WTC11 (cell line): ENCODE results near the gene SPATA2. TPM values are rescaled to one million over a fixed set of nuclear protein-coding genes. Genes with fewer than 3 reads are reported as not detected.

Source experiments
- ATAC-seq: fragments of 200-7000 bp; cut with Tn5 transposase; 2 replicates; pipeline ENCODE4 v1.10.0; 2021; ENCODE audit warnings: mild to moderate bottlenecking, moderate library complexity
- CTCF ChIA-PET: fragments of 300-600 bp; sonication (Branson Sonifier 250); formaldehyde crosslinking; loops from one replicate; lab custom pipeline; 2021; ENCODE audit warnings: antibody characterized with exemption; lab: Charles Lee
- POLR2A ChIA-PET: fragments of 350-600 bp; sonication (Branson Sonifier 250); formaldehyde crosslinking; loops from one replicate; lab custom pipeline; 2021; ENCODE audit warnings: antibody characterized with exemption; lab: Charles Lee
- DNase-seq: peaks from one replicate; pipeline ENCODE4 v3.0.0; 2021; ENCODE audit warnings: low spot score
- H3K27ac Mint-ChIP-seq: 2 replicates; pipeline ENCODE4 v1.8.0; 2021; ENCODE audit warnings: mixed read lengths
- H3K27me3 Mint-ChIP-seq: 2 replicates; pipeline ENCODE4 v1.8.0; 2021; ENCODE audit warnings: low read depth, mild to moderate bottlenecking, moderate library complexity, mixed read lengths
- H3K36me3 Mint-ChIP-seq: 2 replicates; pipeline ENCODE4 v1.8.0; 2021; ENCODE audit warnings: mixed read lengths
- H3K4me1 Mint-ChIP-seq: 2 replicates; pipeline ENCODE4 v1.8.0; 2022; ENCODE audit warnings: mixed read lengths
- H3K4me3 Mint-ChIP-seq: 2 replicates; pipeline ENCODE4 v1.8.0; 2021; ENCODE audit warnings: mild to moderate bottlenecking, moderate library complexity, mixed read lengths
- H3K9me3 Mint-ChIP-seq: 2 replicates; pipeline ENCODE4 v1.8.0; 2021; ENCODE audit warnings: mixed read lengths
- CDX4 ChIP-seq: fragments of 250-450 bp; sonication (Bioruptor Pico); IDR thresholded peaks from 2 replicates; pipeline ENCODE4 v1.9.0; 2021; ENCODE audit warnings: moderate library complexity, mild to moderate bottlenecking, inconsistent platforms, borderline replicate concordance
- CREM ChIP-seq: sonication (generic); formaldehyde crosslinking; IDR thresholded peaks from 2 replicates; pipeline ENCODE4 v1.8.1; 2022; ENCODE audit warnings: mild to moderate bottlenecking, missing genetic modification reagents, moderate library complexity
- ELF4 ChIP-seq: sonication (generic); formaldehyde crosslinking; IDR thresholded peaks from 2 replicates; pipeline ENCODE4 v1.8.1; 2022; ENCODE audit warnings: low read depth, mild to moderate bottlenecking, moderate library complexity, missing genetic modification reagents
- ESRRA ChIP-seq: sonication (generic); formaldehyde crosslinking; IDR thresholded peaks from 2 replicates; pipeline ENCODE4 v1.8.1; 2022; ENCODE audit warnings: mild to moderate bottlenecking, missing genetic modification reagents, borderline replicate concordance
- ETV6 ChIP-seq: sonication (generic); formaldehyde crosslinking; IDR thresholded peaks from 2 replicates; pipeline ENCODE4 v1.8.1; 2022; ENCODE audit warnings: mild to moderate bottlenecking, missing genetic modification reagents
- FOXJ3 ChIP-seq: sonication (generic); formaldehyde crosslinking; IDR thresholded peaks from 2 replicates; pipeline ENCODE4 v1.9.0; 2021; ENCODE audit warnings: missing genetic modification reagents, mild to moderate bottlenecking, borderline replicate concordance
- GRHL2 ChIP-seq: fragments of 250-450 bp; sonication (Bioruptor Pico); IDR thresholded peaks from 2 replicates; pipeline ENCODE4 v1.8.0; 2022; ENCODE audit warnings: mild to moderate bottlenecking, moderate library complexity; ENCODE audit not compliant: insufficient replicate concordance, severe bottlenecking
- GTF2I ChIP-seq: fragments of 250-450 bp; sonication (Bioruptor Pico); conservative IDR thresholded peaks from 2 replicates; pipeline ENCODE4 v1.4.0; 2021; ENCODE audit warnings: mild to moderate bottlenecking
- MAX ChIP-seq: sonication (generic); formaldehyde crosslinking; IDR thresholded peaks from 2 replicates; pipeline ENCODE4 v1.8.0; 2022; ENCODE audit warnings: mild to moderate bottlenecking, missing genetic modification reagents
- MLX ChIP-seq: sonication (generic); formaldehyde crosslinking; IDR thresholded peaks from 2 replicates; pipeline ENCODE4 v1.8.1; 2023; ENCODE audit warnings: mild to moderate bottlenecking, missing genetic modification reagents, moderate library complexity
- NR3C1 ChIP-seq: sonication (generic); formaldehyde crosslinking; conservative IDR thresholded peaks from 2 replicates; pipeline ENCODE4 v1.8.1; 2023; ENCODE audit warnings: low read depth, mild to moderate bottlenecking, missing genetic modification reagents
- SMAD4 ChIP-seq: sonication (generic); formaldehyde crosslinking; IDR thresholded peaks from 2 replicates; pipeline ENCODE4 v1.8.0; 2022; ENCODE audit warnings: mild to moderate bottlenecking, missing genetic modification reagents
- SOX15 ChIP-seq: fragments of 250-450 bp; sonication (Bioruptor Pico); IDR thresholded peaks from 2 replicates; pipeline ENCODE4 v1.9.0; 2021; ENCODE audit warnings: mild to moderate bottlenecking
- SP1 ChIP-seq: sonication (generic); formaldehyde crosslinking; conservative IDR thresholded peaks from 2 replicates; pipeline ENCODE4 v1.8.1; 2022; ENCODE audit warnings: missing genetic modification reagents
- ZNF121 ChIP-seq: sonication (generic); formaldehyde crosslinking; IDR thresholded peaks from 2 replicates; pipeline ENCODE4 v1.8.0; 2023; ENCODE audit warnings: missing genetic modification reagents
- ZNF219 ChIP-seq: sonication (generic); formaldehyde crosslinking; IDR thresholded peaks from 2 replicates; pipeline ENCODE4 v1.8.0; 2023; ENCODE audit warnings: missing genetic modification reagents, mild to moderate bottlenecking, borderline replicate concordance
- ZNF317 ChIP-seq: sonication (generic); formaldehyde crosslinking; IDR thresholded peaks from 2 replicates; pipeline ENCODE4 v1.8.1; 2023; ENCODE audit warnings: low read depth, mild to moderate bottlenecking, moderate library complexity, missing genetic modification reagents, borderline replicate concordance
- ZNF532 ChIP-seq: fragments of 250-450 bp; sonication (Bioruptor Pico); IDR thresholded peaks from 2 replicates; pipeline ENCODE4 v1.9.0; 2021; ENCODE audit warnings: mild to moderate bottlenecking, borderline replicate concordance
- total RNA-seq: library from RNA; stranded (reverse); gene quantifications from 3 replicates; pipeline ENCODE4 v1.2.3, GENCODE V29; 2021
- TF ChIP-seq, protein P1 (sequence below): sonication (generic); formaldehyde crosslinking; IDR thresholded peaks from 2 replicates; pipeline ENCODE4 v1.8.1; 2023; ENCODE audit warnings: mild to moderate bottlenecking, missing genetic modification reagents
- TF ChIP-seq, protein P2 (sequence below): sonication (generic); formaldehyde crosslinking; IDR thresholded peaks from 2 replicates; pipeline ENCODE4 v1.8.1; 2023; ENCODE audit warnings: mild to moderate bottlenecking, missing genetic modification reagents
- TF ChIP-seq, protein P3 (sequence below): sonication (generic); formaldehyde crosslinking; IDR thresholded peaks from 2 replicates; pipeline ENCODE4 v1.8.0; 2022; ENCODE audit warnings: mild to moderate bottlenecking, missing genetic modification reagents
- TF ChIP-seq, protein P4 (sequence below): sonication (generic); formaldehyde crosslinking; IDR thresholded peaks from 2 replicates; pipeline ENCODE4 v1.8.1; 2022; ENCODE audit warnings: mild to moderate bottlenecking, missing genetic modification reagents, moderate library complexity, borderline replicate concordance

The SPATA2 gene
- total RNA-seq, 1 experiment from 2014 or later: 11.3 TPM

DNA sequence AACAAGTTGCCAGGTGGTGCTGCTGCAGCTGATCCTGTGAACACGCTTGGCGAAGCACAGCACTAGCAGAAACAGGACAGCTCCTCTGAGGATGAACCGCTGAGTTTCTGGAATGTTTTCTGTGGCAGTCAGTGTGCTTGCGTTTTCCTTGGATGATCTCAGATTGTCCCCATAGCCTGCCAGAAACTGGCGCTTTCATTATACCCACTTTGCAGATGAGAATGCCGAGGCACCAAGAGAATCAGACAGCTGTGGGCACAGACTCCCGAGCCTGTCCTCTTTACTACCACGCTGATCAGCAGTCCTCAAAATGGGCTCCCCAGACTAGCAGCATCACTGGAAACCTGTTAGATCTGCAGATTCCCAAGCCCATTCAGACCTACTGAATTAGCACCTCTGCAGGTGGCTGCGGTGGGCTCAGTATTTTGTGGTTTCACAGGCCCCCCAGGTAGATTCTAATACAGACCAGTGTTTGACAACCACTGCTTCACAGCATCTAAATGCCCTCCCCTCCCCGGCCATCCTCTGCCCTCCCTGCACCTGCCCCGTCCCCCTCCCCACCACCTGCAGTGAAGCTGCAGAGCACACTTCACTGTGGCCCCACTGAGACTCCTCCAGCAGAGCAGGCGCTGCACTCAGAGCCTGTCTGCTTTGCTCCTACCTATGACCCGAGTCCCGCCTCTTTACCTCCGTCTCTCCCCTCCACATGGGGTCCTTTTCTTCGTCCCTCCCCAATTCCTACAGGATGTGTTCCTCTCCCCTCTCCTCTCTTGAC lies 29.6 kb downstream of the SPATA2 start:
- Mint-ChIP-seq H3K4me3 (no peak overlapping the region), H3K9me3 (no peaks in the 10 kb centered on the region), H3K4me1 (peaks cover 29% of the 10 kb centered on the region), H3K36me3 (no peaks in the 10 kb centered on the region), H3K27me3 (no peaks in the 10 kb centered on the region), H3K27ac (peak overlapping the region; percentile 14; the same call in 1 of the 2 replicates)
- ATAC-seq: no peak
- ChIA-PET CTCF (interaction anchor here (0.6 to 6.2 kb wide), 7 partner anchors 13 to 864 kb away, joined by 3 to 110 read pairs (median 7); no protein-coding TSS in a partner anchor), POLR2A (no interaction called here)
- DNase-seq: no peak
- TF ChIP-seq MLX (no peak), SMAD4 (CRISPR knock-in tag) (no peak), ESRRA (CRISPR knock-in tag) (no peak), ZNF219 (no peak), GTF2I (CRISPR knock-in tag) (no peak), ZNF317 (CRISPR knock-in tag) (no peak), ZNF532 (CRISPR knock-in tag) (no peak), MAX (CRISPR knock-in tag) (no peak), ZNF121 (CRISPR knock-in tag) (no peak), CDX4 (CRISPR knock-in tag) (no peak), SP1 (no peak), GRHL2 (CRISPR knock-in tag) (no peak), CREM (CRISPR knock-in tag) (no peak), SOX15 (no peak), NR3C1 (CRISPR knock-in tag) (no peak), ETV6 (CRISPR knock-in tag) (no peak)
- TF ChIP-seq, protein P1, sequence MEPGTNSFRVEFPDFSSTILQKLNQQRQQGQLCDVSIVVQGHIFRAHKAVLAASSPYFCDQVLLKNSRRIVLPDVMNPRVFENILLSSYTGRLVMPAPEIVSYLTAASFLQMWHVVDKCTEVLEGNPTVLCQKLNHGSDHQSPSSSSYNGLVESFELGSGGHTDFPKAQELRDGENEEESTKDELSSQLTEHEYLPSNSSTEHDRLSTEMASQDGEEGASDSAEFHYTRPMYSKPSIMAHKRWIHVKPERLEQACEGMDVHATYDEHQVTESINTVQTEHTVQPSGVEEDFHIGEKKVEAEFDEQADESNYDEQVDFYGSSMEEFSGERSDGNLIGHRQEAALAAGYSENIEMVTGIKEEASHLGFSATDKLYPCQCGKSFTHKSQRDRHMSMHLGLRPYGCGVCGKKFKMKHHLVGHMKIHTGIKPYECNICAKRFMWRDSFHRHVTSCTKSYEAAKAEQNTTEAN (CRISPR knock-in tag): no peak

GRCh38 chr20:49883246-49883802 lies 32.0 kb downstream of the SPATA2 start:
- Mint-ChIP-seq H3K27ac (no peak overlapping the region), H3K4me3 (no peak overlapping the region), H3K27me3 (no peaks in the 10 kb centered on the region), H3K9me3 (no peaks in the 10 kb centered on the region), H3K4me1 (peaks cover 10% of the 10 kb centered on the region), H3K36me3 (no peaks in the 10 kb centered on the region)
- ChIA-PET CTCF (interaction anchor here (6.2 kb wide), 1 partner anchor 274 kb away, joined by 110 read pairs; no protein-coding TSS in a partner anchor), POLR2A (no interaction called here)
- ATAC-seq (no peak), DNase-seq (no peak)
- TF ChIP-seq, protein P2, sequence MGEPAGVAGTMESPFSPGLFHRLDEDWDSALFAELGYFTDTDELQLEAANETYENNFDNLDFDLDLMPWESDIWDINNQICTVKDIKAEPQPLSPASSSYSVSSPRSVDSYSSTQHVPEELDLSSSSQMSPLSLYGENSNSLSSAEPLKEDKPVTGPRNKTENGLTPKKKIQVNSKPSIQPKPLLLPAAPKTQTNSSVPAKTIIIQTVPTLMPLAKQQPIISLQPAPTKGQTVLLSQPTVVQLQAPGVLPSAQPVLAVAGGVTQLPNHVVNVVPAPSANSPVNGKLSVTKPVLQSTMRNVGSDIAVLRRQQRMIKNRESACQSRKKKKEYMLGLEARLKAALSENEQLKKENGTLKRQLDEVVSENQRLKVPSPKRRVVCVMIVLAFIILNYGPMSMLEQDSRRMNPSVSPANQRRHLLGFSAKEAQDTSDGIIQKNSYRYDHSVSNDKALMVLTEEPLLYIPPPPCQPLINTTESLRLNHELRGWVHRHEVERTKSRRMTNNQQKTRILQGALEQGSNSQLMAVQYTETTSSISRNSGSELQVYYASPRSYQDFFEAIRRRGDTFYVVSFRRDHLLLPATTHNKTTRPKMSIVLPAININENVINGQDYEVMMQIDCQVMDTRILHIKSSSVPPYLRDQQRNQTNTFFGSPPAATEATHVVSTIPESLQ (CRISPR knock-in tag): no peak
- TF ChIP-seq, protein P3, sequence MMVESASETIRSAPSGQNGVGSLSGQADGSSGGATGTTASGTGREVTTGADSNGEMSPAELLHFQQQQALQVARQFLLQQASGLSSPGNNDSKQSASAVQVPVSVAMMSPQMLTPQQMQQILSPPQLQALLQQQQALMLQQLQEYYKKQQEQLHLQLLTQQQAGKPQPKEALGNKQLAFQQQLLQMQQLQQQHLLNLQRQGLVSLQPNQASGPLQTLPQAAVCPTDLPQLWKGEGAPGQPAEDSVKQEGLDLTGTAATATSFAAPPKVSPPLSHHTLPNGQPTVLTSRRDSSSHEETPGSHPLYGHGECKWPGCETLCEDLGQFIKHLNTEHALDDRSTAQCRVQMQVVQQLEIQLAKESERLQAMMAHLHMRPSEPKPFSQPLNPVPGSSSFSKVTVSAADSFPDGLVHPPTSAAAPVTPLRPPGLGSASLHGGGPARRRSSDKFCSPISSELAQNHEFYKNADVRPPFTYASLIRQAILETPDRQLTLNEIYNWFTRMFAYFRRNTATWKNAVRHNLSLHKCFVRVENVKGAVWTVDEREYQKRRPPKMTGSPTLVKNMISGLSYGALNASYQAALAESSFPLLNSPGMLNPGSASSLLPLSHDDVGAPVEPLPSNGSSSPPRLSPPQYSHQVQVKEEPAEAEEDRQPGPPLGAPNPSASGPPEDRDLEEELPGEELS (CRISPR knock-in tag): no peak
- TF ChIP-seq, protein P4, sequence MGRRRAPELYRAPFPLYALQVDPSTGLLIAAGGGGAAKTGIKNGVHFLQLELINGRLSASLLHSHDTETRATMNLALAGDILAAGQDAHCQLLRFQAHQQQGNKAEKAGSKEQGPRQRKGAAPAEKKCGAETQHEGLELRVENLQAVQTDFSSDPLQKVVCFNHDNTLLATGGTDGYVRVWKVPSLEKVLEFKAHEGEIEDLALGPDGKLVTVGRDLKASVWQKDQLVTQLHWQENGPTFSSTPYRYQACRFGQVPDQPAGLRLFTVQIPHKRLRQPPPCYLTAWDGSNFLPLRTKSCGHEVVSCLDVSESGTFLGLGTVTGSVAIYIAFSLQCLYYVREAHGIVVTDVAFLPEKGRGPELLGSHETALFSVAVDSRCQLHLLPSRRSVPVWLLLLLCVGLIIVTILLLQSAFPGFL (CRISPR knock-in tag): no peak
- no peak for TF ChIP-seq ETV6 (CRISPR knock-in tag)
- no peak for TF ChIP-seq ELF4 (CRISPR knock-in tag)
- TF ChIP-seq FOXJ3 (CRISPR knock-in tag): no peak
